H9 (cell line): ENCODE measurements around the gene ADAMTSL3. TPM values are rescaled to one million over a fixed set of nuclear protein-coding genes. Genes with fewer than 3 reads are reported as not detected.

Experiments used
- DNase-seq: peaks from one replicate; pipeline ENCODE4 v3.0.0-alpha.2; 2017
- H2AFZ ChIP-seq: one replicate; pipeline ENCODE4 v1.6.1; 2013; ENCODE audit warnings: mild to moderate bottlenecking, low read length, control low read depth, moderate library complexity
- H2AK5ac ChIP-seq: 2 replicates; pipeline ENCODE4 v1.6.1; 2013; ENCODE audit warnings: low read length, control low read depth, mixed read lengths; ENCODE audit not compliant: insufficient read length
- H2BK120ac ChIP-seq: one replicate; pipeline ENCODE4 v1.6.1; 2013; ENCODE audit warnings: low read depth, mild to moderate bottlenecking, low read length, control low read depth, inconsistent platforms; ENCODE audit not compliant: poor library complexity, severe bottlenecking
- H2BK12ac ChIP-seq: 2 replicates; pipeline ENCODE4 v1.6.1; 2013; ENCODE audit warnings: low read length, control low read depth, mixed read lengths, low read depth; ENCODE audit not compliant: insufficient read length
- H2BK15ac ChIP-seq: 2 replicates; pipeline ENCODE4 v1.6.1; 2013; ENCODE audit warnings: low read depth, low read length, control low read depth
- H2BK20ac ChIP-seq: one replicate; pipeline ENCODE4 v1.6.1; 2013; ENCODE audit warnings: low read depth, mild to moderate bottlenecking, low read length, control low read depth, inconsistent platforms; ENCODE audit not compliant: poor library complexity, severe bottlenecking
- H2BK5ac ChIP-seq: 2 replicates; pipeline ENCODE4 v1.6.1; 2013; ENCODE audit warnings: low read length, control low read depth, mixed read lengths; ENCODE audit not compliant: insufficient read length
- H3K14ac ChIP-seq: 2 replicates; pipeline ENCODE4 v1.6.1; 2013; ENCODE audit warnings: low read length, control low read depth; ENCODE audit not compliant: insufficient read depth
- H3K18ac ChIP-seq: 2 replicates; pipeline ENCODE4 v1.6.1; 2013; ENCODE audit warnings: low read depth, mild to moderate bottlenecking, mixed read lengths, low read length, control low read depth; ENCODE audit not compliant: insufficient read length
- H3K23ac ChIP-seq: 2 replicates; pipeline ENCODE4 v1.6.1; 2013; ENCODE audit warnings: low read length, control low read depth, mixed read lengths, low read depth; ENCODE audit not compliant: insufficient read length
- H3K23me2 ChIP-seq: 2 replicates; pipeline ENCODE4 v1.6.1; 2013; ENCODE audit warnings: low read depth, mild to moderate bottlenecking, mixed read lengths, low read length, control low read depth; ENCODE audit not compliant: insufficient read length, poor library complexity, severe bottlenecking
- H3K27ac ChIP-seq: 2 replicates; pipeline ENCODE4 v1.5.1; 2013; ENCODE audit warnings: low read length, control low read depth, mixed read lengths, low read depth; ENCODE audit not compliant: insufficient read length
- H3K27me3 ChIP-seq: 2 replicates; pipeline ENCODE4 v1.6.1; 2013; ENCODE audit warnings: low read length, control low read depth, inconsistent platforms; ENCODE audit not compliant: insufficient read depth
- H3K4ac ChIP-seq: 2 replicates; pipeline ENCODE4 v1.6.1; 2013; ENCODE audit warnings: low read depth, mild to moderate bottlenecking, control low read depth, inconsistent platforms, low read length, moderate library complexity
- H3K4me1 ChIP-seq: 2 replicates; pipeline ENCODE4 v1.6.1; 2013; ENCODE audit warnings: low read length, control low read depth, inconsistent platforms; ENCODE audit not compliant: insufficient read depth
- H3K4me2 ChIP-seq: 2 replicates; pipeline ENCODE4 v1.6.1; 2013; ENCODE audit warnings: low read length, control low read depth, mixed read lengths; ENCODE audit not compliant: insufficient read length, insufficient read depth
- H3K56ac ChIP-seq: 2 replicates; pipeline ENCODE4 v1.6.1; 2013; ENCODE audit warnings: low read depth, mild to moderate bottlenecking, mixed read lengths, low read length, control low read depth; ENCODE audit not compliant: insufficient read length
- H3K79me1 ChIP-seq: 2 replicates; pipeline ENCODE4 v1.6.1; 2013; ENCODE audit warnings: low read depth, mild to moderate bottlenecking, moderate library complexity, low read length, control low read depth, inconsistent platforms; ENCODE audit not compliant: insufficient read depth, poor library complexity, severe bottlenecking
- H3K79me2 ChIP-seq: 2 replicates; pipeline ENCODE4 v1.6.1; 2013; ENCODE audit warnings: low read length, control low read depth, inconsistent platforms; ENCODE audit not compliant: insufficient read depth
- H3K9ac ChIP-seq: 2 replicates; pipeline ENCODE4 v1.6.1; 2013; ENCODE audit warnings: low read length, control low read depth, mixed read lengths; ENCODE audit not compliant: insufficient read length; ENCODE audit errors: extremely low read depth
- H3K9me3 ChIP-seq: one replicate; pipeline ENCODE4 v1.6.1; 2013; ENCODE audit warnings: low read depth, low read length, inconsistent platforms; ENCODE audit not compliant: control insufficient read depth
- H3T11ph ChIP-seq: one replicate; pipeline ENCODE4 v1.6.1; 2013; ENCODE audit warnings: mild to moderate bottlenecking, low read length, control low read depth, inconsistent platforms
- H4K20me1 ChIP-seq: one replicate; pipeline ENCODE4 v1.6.1; 2013; ENCODE audit not compliant: control insufficient read depth, insufficient read length, insufficient read depth
- H4K5ac ChIP-seq: 2 replicates; pipeline ENCODE4 v1.6.1; 2013; ENCODE audit warnings: low read depth, mild to moderate bottlenecking, mixed read lengths, low read length, control low read depth; ENCODE audit not compliant: insufficient read length
- H4K8ac ChIP-seq: replicated peaks from 2 replicates; pipeline ENCODE4 v1.6.1; 2013; ENCODE audit warnings: low read length, control low read depth, mixed read lengths, low read depth; ENCODE audit not compliant: insufficient read length
- H4K91ac ChIP-seq: 2 replicates; pipeline ENCODE4 v1.6.1; 2013; ENCODE audit warnings: low read depth, mild to moderate bottlenecking, moderate library complexity, mixed read lengths, low read length, control low read depth; ENCODE audit not compliant: insufficient read length
- H3K27ac Mint-ChIP-seq, 3 experiments: 2 replicates in 2 of 3; 3 replicates in 1 of 3; pipeline ENCODE4 v1.8.0; 2020 to 2021; ENCODE audit warnings: mixed read lengths in 3 of 3, mild to moderate bottlenecking in 1 of 3, moderate library complexity in 1 of 3
- H3K27me3 Mint-ChIP-seq: 2 replicates; pipeline ENCODE4 v1.8.0; 2021; ENCODE audit warnings: low read depth, mild to moderate bottlenecking, moderate library complexity, mixed read lengths
- H3K36me3 Mint-ChIP-seq, 3 experiments: 2 replicates in 2 of 3; 3 replicates in 1 of 3; pipeline ENCODE4 v1.8.0; 2020 to 2021; ENCODE audit warnings: low read depth in 3 of 3, mixed read lengths in 3 of 3; ENCODE audit not compliant: insufficient read depth in 1 of 3
- H3K4me1 Mint-ChIP-seq, 2 experiments: 2 replicates each; pipeline ENCODE4 v1.8.0; 2020; ENCODE audit warnings: mixed read lengths in 2 of 2
- H3K4me3 Mint-ChIP-seq, 2 experiments: 2 replicates in 1 of 2; 3 replicates in 1 of 2; pipeline ENCODE4 v1.8.0; 2020 to 2021; ENCODE audit warnings: mild to moderate bottlenecking in 2 of 2, mixed read lengths in 2 of 2, moderate library complexity in 1 of 2
- H3K9me3 Mint-ChIP-seq, 2 experiments: 2 replicates in 1 of 2; 3 replicates in 1 of 2; pipeline ENCODE4 v1.8.0; 2020; ENCODE audit warnings: mild to moderate bottlenecking in 2 of 2, mixed read lengths in 2 of 2, moderate library complexity in 1 of 2
- WGBS: extraction: QIAGEN DNeasy Blood & Tissue Kit; methylation state at CpG from one replicate; pipeline ENCODE4 v1.1.7; 2013; ENCODE audit warnings: missing lambda C conversion rate, low lambda C conversion rate, mixed read lengths; ENCODE audit not compliant: insufficient read length; ENCODE audit errors: extremely low coverage; 5-methylcytosine and 5-hydroxymethylcytosine counted together
- total RNA-seq: library from RNA; stranded (reverse); gene quantifications from 2 replicates; pipeline ENCODE4 v1.2.1, GENCODE V29; 2021
- TF ChIP-seq, protein P1 (sequence below): fragments of 200-600 bp; sonication (generic); conservative IDR thresholded peaks from 3 replicates; pipeline ENCODE4 v1.8.0; 2021; ENCODE audit warnings: antibody characterized with exemption, mild to moderate bottlenecking

Gene ADAMTSL3
- total RNA-seq, 1 experiment from 2014 or later: 0.39 TPM

DNA sequence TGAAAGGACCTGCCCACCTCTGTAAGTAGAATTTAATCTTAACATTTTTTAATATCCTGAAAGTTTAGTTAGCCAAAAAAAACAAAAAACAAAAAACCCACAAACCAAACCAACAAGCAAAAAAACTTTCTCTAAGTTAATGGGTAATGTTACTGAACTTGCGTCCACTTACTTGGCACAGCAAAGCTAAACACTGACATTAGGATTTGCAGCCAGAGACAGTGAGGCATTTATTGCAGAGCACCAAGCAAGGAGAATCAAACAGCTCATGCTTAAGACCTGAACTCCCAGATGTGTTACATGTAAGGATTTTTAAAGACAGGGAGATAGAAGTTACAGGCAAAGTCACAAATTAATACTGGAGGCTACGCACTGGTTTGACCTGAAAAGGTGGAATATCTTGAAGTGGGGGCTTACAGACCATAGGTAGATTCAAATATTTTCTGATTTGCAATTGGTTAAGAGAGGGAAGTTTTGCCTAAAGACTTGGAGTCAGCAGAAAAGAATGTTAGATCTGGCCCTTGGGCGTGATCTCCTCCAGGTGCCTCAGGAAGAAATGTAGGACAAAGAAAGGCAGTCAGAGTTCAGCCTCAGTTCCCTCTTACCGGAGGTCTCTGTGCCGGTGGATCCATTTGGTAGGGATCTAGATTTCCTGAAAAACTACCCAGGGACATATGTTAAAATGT lies 205.0 kb downstream of the ADAMTSL3 start:
- no peaks in the 10 kb centered on the region for H3K79me2 ChIP-seq
- H4K20me1 ChIP-seq: no peaks in the 10 kb centered on the region
- Mint-ChIP-seq H3K4me3 (no peak overlapping the region), H3K27ac (no peak overlapping the region), H3K27me3 (peaks cover 4% of the 10 kb centered on the region; the same call in 1 of the 2 replicates), H3K4me1 (peaks cover 0 to 6% of the 10 kb centered on the region in 2 experiments; a peak in 2 of 4 replicates), H3K9me3 (peaks cover 20 to 25% of the 10 kb centered on the region in 2 experiments; a peak in 4 of 5 replicates), H3K36me3 (peaks cover 4 to 15% (median 10%) of the 10 kb centered on the region in 3 experiments; a peak in 6 of 7 replicates)
- no peaks in the 10 kb centered on the region for H3K23me2 ChIP-seq
- H2AK5ac ChIP-seq: no peak overlapping the region
- H3K56ac ChIP-seq: no peak overlapping the region
- H3K18ac ChIP-seq: no peak overlapping the region
- no peak overlapping the region for H4K91ac ChIP-seq
- no peak overlapping the region for H2BK120ac ChIP-seq
- H2BK12ac ChIP-seq: no peak overlapping the region
- no peaks in the 10 kb centered on the region for H3K4me1 ChIP-seq
- no peak overlapping the region for H2BK20ac ChIP-seq
- no peak overlapping the region for H3K14ac ChIP-seq
- no peak overlapping the region for H3K23ac ChIP-seq
- H2BK5ac ChIP-seq: no peak overlapping the region
- no peak overlapping the region for H3T11ph ChIP-seq
- H4K5ac ChIP-seq: no peak overlapping the region
- H2BK15ac ChIP-seq: no peak overlapping the region
- no peak overlapping the region for H3K4me2 ChIP-seq
- no CpG with 5 or more reads among the region's 5 CpGs for WGBS
- H3K9ac ChIP-seq: no peak overlapping the region
- H3K9me3 ChIP-seq: no peaks in the 10 kb centered on the region
- TF ChIP-seq, protein P1, sequence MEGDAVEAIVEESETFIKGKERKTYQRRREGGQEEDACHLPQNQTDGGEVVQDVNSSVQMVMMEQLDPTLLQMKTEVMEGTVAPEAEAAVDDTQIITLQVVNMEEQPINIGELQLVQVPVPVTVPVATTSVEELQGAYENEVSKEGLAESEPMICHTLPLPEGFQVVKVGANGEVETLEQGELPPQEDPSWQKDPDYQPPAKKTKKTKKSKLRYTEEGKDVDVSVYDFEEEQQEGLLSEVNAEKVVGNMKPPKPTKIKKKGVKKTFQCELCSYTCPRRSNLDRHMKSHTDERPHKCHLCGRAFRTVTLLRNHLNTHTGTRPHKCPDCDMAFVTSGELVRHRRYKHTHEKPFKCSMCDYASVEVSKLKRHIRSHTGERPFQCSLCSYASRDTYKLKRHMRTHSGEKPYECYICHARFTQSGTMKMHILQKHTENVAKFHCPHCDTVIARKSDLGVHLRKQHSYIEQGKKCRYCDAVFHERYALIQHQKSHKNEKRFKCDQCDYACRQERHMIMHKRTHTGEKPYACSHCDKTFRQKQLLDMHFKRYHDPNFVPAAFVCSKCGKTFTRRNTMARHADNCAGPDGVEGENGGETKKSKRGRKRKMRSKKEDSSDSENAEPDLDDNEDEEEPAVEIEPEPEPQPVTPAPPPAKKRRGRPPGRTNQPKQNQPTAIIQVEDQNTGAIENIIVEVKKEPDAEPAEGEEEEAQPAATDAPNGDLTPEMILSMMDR: no peak
- H3K79me1 ChIP-seq: no peaks in the 10 kb centered on the region
- H3K27me3 ChIP-seq: no peaks in the 10 kb centered on the region
- no peak overlapping the region for H2AFZ ChIP-seq
- no peak for DNase-seq
- no peak overlapping the region for H4K8ac ChIP-seq
- no peak overlapping the region for H3K4ac ChIP-seq
- no peak overlapping the region for H3K27ac ChIP-seq
